GM21447 (cell line): ENCODE results near the gene USP3.
"Not testable (repeated sequence)": the region's sequence is repeated elsewhere in the genome, so short reads cannot be mapped to it uniquely, and the experiment has no call there.

Experiments used
- ATAC-seq: cut with Tn5 transposase; IDR thresholded peaks from one replicate; pipeline ENCODE4 v1.9.1; 2021; ENCODE audit not compliant: unreplicated experiment

Gene USP3

GRCh38 chr15:63509955-63510940 lies 5.9 kb downstream of the USP3 start:
- no peak for ATAC-seq

DNA sequence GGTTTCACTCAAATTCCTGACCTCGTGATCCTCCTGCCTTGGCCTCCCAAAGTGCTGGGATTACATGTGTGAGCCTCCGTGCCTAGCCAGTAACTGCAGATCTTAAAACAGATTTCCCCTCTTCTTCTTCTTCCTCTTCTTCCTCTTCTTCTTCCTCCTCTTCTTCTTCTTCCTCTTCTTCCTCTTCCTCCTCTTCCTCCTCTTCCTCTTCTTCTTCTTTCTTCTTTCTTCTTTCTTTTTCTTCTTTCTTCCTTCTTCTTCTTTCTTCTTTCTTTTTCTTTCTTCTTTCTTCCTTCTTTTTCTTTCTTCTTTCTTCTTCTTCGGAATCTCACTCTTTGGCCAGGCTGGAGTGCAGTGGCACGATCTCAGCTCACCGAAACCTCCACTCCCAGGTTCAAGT lies 7.8 kb downstream of the USP3 start:
- no peak for ATAC-seq

- ATAC-seq: no peak
These were observed 8.9 kb downstream of the USP3 start for GRCh38 chr15:63513271-63513670.

DNA sequence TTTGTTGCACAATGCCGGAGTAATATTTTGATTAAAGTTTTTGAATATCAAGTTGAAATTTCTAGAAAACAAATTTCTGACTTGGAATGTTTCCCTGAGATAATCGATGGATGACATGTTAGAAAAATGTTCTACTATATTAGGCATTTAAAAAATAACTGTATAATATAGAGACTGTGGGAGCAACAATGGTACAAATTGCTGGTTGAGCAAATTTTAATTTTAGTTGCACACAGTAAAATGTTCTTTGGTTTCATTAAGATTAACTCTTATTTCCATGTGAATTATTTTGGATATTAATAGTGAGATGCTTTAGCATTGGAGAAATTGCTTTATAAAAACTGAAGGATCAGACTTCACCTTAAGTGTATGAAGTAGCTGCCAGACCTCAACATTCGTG lies 9.3 kb downstream of the USP3 start:
- no peak for ATAC-seq

DNA sequence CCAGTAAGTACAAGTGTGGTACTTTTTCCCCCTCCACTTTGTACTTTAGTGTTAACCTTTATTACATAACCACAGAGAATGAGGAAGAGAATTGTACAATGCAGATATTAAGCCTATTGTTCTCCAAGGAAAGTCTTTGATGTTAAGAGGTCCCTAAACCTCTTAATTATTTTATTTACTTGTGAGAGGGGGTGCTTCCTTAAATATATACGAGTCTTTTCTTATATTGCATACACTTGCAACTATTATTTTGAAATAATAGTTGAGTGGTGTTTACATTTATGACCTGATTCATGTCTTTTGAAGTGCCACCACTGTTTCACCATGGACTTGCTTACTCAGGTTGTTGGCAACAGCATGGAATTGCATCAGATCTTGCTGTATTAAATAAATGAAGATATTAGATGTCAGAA lies 10.1 kb downstream of the USP3 start:
- no peak for ATAC-seq

GRCh38 chr15:63517202-63517601 lies 12.8 kb downstream of the USP3 start:
- no peak for ATAC-seq

GRCh38 chr15:63517628-63518027 lies 13.2 kb downstream of the USP3 start:
- no peak for ATAC-seq

DNA sequence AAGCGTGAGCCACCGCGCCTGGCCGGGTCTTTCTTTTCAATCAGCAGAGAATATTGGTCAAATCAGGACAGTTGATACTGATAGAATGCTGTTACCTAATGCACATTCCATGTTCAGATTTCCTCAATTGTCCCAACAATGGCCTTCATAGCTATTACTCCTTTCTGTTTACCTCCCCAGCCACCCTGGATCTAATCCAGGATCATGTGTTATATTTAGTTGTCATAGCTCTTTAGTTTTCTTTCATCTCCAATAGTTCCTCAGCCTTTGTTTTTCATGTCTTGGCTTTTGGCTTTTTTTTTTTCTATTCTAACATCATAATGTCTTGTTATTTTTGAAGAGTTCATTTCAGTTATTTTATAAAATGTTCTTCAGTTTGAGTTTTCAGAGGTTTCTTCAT lies 14.6 kb downstream of the USP3 start:
- ATAC-seq: no peak

DNA sequence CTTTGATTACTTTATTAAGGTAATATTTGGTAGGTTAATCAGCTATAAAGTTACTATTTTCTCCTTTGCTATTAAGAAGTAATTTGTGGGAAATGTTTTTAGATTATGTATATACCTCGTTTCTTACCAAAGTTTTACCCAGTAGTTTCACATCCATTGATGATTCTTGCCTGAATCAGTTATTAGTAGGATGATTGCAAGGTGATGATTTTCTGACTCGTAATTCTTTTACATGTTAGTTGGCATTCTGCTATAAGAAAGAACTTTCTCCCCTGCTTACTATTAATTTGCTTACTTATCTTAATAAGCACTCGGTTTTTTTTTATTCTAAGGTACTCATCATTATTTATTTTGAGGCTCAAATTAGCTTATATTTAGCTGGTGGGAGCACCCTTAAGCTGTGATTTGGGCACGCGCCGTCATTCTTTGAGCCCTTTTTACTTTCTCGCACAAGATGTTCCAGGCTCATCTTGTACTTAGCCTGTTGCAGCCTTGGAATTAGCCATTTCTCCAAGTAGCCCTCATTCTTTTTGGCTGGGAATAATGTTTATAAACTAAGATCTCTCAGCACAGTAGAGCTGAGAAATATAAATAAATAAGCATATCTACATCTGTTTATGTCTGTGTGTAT lies 15.3 kb downstream of the USP3 start:
- no peak for ATAC-seq

DNA sequence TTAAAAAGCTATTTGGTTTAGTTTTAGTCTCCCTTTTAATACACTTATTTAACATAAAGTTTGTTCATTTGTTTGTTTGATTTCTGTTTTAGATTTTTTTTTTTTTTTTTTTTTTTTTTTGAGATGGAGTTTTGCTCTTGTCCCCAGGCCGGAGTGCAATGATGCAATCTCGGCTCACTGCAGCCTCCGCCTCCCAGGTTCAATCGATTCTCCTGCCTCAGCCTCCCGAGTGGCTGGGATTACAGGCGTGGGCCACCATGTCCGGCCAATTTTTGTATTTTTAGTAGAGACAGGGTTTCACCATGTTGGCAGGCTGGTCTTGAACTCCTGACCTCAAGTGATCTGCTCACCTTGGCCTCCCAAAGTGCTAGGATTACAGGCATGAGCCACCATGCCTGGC lies 16.1 kb downstream of the USP3 start:
- ATAC-seq: not testable (repeated sequence)

DNA sequence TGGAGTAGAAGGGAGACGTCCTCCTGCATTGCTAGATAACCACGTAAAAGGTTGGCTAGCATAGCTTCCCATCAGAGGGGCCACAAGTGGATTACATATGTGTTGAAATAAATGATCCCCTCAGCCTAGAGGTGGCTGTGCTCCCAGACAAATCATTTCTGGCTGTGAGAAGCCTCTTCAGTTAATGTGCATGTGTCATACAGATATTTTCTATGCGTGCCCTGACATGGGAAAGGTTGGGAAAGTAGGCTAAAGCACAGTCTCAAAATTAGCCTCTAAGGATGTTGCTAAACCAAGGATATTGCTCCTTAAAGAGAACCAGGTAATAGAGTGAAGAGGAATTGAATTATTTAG lies 17.8 kb downstream of the USP3 start:
- ATAC-seq: no peak

DNA sequence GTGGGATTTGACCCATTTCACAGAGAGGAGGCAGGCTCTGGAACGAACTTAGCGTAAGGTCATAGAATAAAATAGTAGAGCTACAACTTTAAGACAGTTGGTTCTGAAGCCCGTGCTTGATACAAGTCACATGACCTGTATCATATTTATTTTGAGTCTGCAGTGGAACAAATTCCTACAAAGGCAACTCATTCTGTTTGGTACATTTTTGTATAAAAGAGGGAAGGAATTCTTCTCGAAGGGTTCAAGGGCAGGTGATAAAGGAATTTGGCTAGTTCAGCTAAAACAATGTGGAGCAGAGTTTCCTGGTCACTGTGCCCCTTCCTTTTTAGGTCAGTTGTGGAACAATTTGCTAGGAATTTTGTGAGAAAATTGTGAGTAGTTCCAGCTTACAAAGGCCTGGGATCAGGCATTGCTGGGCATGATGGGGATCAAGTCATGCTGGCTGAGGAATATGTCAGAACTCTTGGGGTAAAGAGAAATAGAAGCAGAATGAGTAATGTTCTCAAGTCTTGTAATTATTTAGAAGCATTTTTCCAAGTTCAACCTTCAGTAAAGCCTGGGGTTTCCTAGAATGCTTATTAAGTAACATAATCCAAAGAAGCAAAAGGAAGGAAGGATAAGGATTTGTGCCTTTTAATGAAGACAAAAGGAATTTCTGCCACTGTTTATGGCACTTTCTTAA lies 19.1 kb downstream of the USP3 start:
- ATAC-seq: no peak

GRCh38 chr15:63524316-63525015 lies 20.1 kb downstream of the USP3 start:
- ATAC-seq: no peak

DNA sequence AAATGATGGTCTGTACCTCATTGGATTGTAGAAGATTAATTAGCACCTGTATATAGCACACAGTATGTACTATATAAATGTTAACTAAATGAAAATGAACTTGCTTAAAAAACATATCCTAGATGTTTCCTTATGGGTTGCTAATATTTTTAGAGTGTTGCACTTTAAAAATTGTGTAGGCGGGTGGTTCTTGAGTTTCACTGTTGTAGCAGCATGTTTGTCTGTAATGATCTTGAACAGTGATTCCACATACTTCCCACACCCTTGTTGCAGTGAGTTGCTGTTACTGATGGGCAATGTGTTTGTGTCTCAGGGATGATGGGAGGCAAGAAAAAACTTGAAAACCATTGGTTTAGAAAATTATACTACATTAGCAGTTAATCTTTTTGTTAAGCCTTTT lies 22.0 kb downstream of the USP3 start:
- ATAC-seq: no peak

DNA sequence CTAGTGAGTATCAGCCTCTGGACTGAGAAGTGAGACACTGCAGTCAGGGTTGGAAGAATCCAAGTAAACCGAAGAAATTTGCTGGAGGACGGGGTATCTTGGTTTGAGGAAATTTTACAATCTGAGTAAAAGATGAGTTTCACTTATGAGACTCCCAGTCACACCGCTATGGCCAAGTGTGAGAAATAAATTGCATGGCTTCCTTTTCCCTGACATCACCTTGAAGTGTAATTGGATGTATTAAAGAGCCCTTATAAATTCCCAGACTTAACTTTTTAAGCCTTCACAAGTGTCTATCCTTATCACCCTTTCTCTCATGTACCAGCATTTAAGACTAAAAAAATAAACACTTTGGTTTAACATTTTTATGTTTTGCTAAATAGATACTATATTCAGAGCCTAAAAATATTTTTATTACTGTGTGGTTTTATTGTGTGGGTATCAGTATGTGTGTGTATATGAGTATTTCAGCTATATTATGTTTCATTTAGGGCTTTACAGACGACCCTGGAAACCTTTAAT lies 23.8 kb downstream of the USP3 start:
- no peak for ATAC-seq

DNA sequence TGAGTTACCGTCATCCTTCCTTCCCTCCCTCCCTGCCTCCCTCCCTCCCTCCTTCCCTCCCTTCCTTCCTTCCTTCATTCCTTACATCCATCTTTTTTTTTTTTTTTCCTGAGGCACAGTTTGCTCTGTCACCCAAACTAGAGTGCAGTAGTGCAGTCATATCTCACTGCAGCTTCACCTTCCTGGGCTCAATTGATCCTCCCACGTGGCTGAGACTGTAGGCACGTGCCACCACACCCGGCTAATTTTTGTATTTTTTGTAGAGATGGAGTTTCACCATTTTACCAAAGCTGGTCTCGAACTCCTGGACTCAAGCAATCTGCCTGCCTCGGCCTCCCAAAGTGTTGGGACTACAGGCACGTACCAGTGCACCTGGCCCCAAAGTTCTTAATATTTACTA lies 25.8 kb downstream of the USP3 start:
- no peak for ATAC-seq

DNA sequence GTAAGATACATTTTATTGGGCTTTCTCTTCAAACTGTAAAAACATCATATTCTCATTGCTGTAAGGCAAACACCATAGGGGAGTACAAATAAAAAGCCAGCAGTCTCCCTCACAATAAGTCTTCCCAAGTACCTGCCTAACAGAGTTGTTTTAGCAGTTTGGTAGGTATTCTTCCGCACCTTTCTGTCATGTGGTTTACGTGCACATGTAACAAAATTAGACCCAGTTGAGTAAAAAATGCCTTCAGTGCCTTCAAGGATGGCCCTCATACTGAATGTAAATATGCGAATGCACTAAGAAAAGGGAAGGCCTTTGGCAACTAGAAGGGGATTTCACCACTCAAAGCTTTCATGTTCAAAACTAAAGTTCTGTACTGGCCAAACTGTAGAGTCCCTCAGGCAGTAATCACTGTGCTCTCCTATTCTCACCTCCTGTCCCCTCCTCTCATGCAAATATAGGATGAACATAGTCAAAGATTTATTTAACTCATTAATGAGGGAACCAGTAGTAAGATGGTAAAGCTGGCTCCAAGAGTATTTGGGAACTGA lies 26.4 kb downstream of the USP3 start:
- peak; percentile 53 for ATAC-seq

GRCh38 chr15:63531586-63531985 lies 27.2 kb downstream of the USP3 start:
- ATAC-seq: no peak

GRCh38 chr15:63532307-63532744 lies 27.9 kb downstream of the USP3 start:
- no peak for ATAC-seq

DNA sequence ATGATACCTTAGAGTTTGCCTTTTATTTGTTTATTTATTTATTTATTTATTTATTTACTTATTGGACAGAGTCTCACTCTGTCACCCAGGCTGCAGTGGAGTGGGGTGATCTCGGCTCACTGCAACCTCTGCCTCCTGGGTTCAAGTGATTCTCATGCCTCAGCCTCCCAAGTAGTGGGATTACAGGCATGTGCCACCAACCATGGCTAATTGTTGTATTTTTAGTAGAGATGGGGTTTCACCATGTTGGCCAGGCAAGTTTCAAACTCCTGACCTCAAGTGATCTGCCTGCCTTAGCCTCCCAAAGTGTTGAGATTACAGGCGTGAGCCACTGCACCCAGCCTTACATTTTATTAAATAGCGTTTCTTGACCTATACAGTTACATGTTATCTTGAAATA lies 30.5 kb downstream of the USP3 start:
- not testable (repeated sequence) for ATAC-seq

- no peak for ATAC-seq
These were observed 31.3 kb downstream of the USP3 start for GRCh38 chr15:63535689-63536088.
